Karpas-422 (cell line): ENCODE results near the gene TIFAB. TPM values are rescaled to one million over a fixed set of nuclear protein-coding genes. Genes with fewer than 3 reads are reported as not detected.

Source experiments
- DNase-seq: peaks from one replicate; pipeline ENCODE4 v3.0.0-alpha.2; 2015
- H2AFZ ChIP-seq: fragments of 200-600 bp; sonication (generic); 2 replicates; pipeline ENCODE4 v1.6.1; 2014; ENCODE audit warnings: antibody characterized with exemption, low read length, mixed read lengths
- H3K27ac ChIP-seq: fragments of 200-600 bp; sonication (generic); 2 replicates; pipeline ENCODE4 v1.5.1; 2014; ENCODE audit warnings: mild to moderate bottlenecking, low read length, moderate library complexity
- H3K27me3 ChIP-seq: fragments of 200-600 bp; sonication (generic); 2 replicates; pipeline ENCODE4 v1.6.1; 2014; ENCODE audit warnings: low read length, mixed read lengths
- H3K36me3 ChIP-seq: fragments of 200-600 bp; sonication (generic); 2 replicates; pipeline ENCODE4 v1.6.1; 2014; ENCODE audit warnings: low read length, mixed read lengths; ENCODE audit not compliant: insufficient read depth
- H3K4me1 ChIP-seq: fragments of 200-600 bp; sonication (generic); 2 replicates; pipeline ENCODE4 v1.6.1; 2014; ENCODE audit warnings: mild to moderate bottlenecking, low read length, mixed read lengths
- H3K4me2 ChIP-seq: fragments of 200-600 bp; sonication (generic); 2 replicates; pipeline ENCODE4 v1.6.1; 2014; ENCODE audit warnings: low read length, low read depth, mild to moderate bottlenecking; ENCODE audit not compliant: poor library complexity, severe bottlenecking
- H3K4me3 ChIP-seq: fragments of 200-600 bp; sonication (generic); 2 replicates; pipeline ENCODE4 v1.5.1; 2014; ENCODE audit warnings: mild to moderate bottlenecking, antibody characterized with exemption, low read length, mixed read lengths
- H3K79me2 ChIP-seq: fragments of 200-600 bp; sonication (generic); 2 replicates; pipeline ENCODE4 v1.6.1; 2014; ENCODE audit warnings: mild to moderate bottlenecking, low read length, mixed read lengths
- H3K9ac ChIP-seq: fragments of 200-600 bp; sonication (generic); 2 replicates; pipeline ENCODE4 v1.6.0; 2014; ENCODE audit warnings: low read length
- H3K9me2 ChIP-seq: fragments of 200-600 bp; sonication (generic), shearing (Covaris generic); replicated peaks from 2 replicates; pipeline ENCODE4 v1.6.0; 2014; ENCODE audit warnings: mild to moderate bottlenecking, low read length, moderate library complexity; ENCODE audit not compliant: insufficient read depth
- H3K9me3 ChIP-seq: fragments of 300-700, 200-600 bp; sonication (generic); 2 replicates; pipeline ENCODE4 v1.6.1; 2014; ENCODE audit warnings: low read length, mixed read lengths
- H4K20me1 ChIP-seq: fragments of 200-600 bp; sonication (generic); 2 replicates; pipeline ENCODE4 v1.6.1; 2014; ENCODE audit warnings: mild to moderate bottlenecking, antibody characterized with exemption, low read length, low read depth; ENCODE audit not compliant: insufficient read depth
- total RNA-seq: library from RNA; depleted of rRNA; stranded (reverse); fragments of >200 nt; shearing (Covaris generic); gene quantifications from 2 replicates; pipeline ENCODE4 v1.2.3, GENCODE V29; 2014; ENCODE audit warnings: low replicate concordance

The TIFAB gene
- total RNA-seq, 1 experiment from 2014 or later: not detected

- Histone ChIP-seq H3K27me3 (no peaks in the 10 kb centered on the region), H3K36me3 (no peaks in the 10 kb centered on the region), H3K9me2 (no peaks in the 10 kb centered on the region), H4K20me1 (no peaks in the 10 kb centered on the region), H3K4me1 (no peaks in the 10 kb centered on the region), H3K9me3 (no peaks in the 10 kb centered on the region), H3K79me2 (no peaks in the 10 kb centered on the region), H2AFZ (no peak overlapping the region), H3K9ac (no peak overlapping the region), H3K4me2 (no peak overlapping the region), H3K27ac (no peak overlapping the region), H3K4me3 (no peak overlapping the region)
- DNase-seq: no peak
These were observed 39.6 kb upstream of the TIFAB start for GRCh38 chr5:135491552-135492318.

GRCh38 chr5:135491038-135491551 is 38.9 kb upstream of the TIFAB start:
- DNase-seq: no peak
- Histone ChIP-seq H3K27me3 (no peaks in the 10 kb centered on the region), H3K4me2 (no peak overlapping the region), H3K9me2 (no peaks in the 10 kb centered on the region), H3K27ac (no peak overlapping the region), H3K79me2 (no peaks in the 10 kb centered on the region), H3K9me3 (no peaks in the 10 kb centered on the region), H3K36me3 (no peaks in the 10 kb centered on the region), H4K20me1 (no peaks in the 10 kb centered on the region), H2AFZ (no peak overlapping the region), H3K4me3 (no peak overlapping the region), H3K9ac (no peak overlapping the region), H3K4me1 (no peaks in the 10 kb centered on the region)

- Histone ChIP-seq H3K4me3 (no peak overlapping the region), H3K27me3 (no peaks in the 10 kb centered on the region), H3K9ac (no peak overlapping the region), H3K36me3 (no peaks in the 10 kb centered on the region), H3K4me1 (no peaks in the 10 kb centered on the region), H4K20me1 (no peaks in the 10 kb centered on the region), H2AFZ (no peak overlapping the region), H3K9me3 (no peaks in the 10 kb centered on the region), H3K27ac (no peak overlapping the region), H3K79me2 (no peaks in the 10 kb centered on the region), H3K4me2 (no peak overlapping the region), H3K9me2 (no peaks in the 10 kb centered on the region)
- no peak for DNase-seq
These were observed 38.3 kb upstream of the TIFAB start for GRCh38 chr5:135490245-135491037.

GRCh38 chr5:135489466-135490244 is 37.5 kb upstream of the TIFAB start:
- no peaks in the 10 kb centered on the region for H3K36me3 ChIP-seq
- H4K20me1 ChIP-seq: no peaks in the 10 kb centered on the region
- no peaks in the 10 kb centered on the region for H3K27me3 ChIP-seq
- H3K4me1 ChIP-seq: no peaks in the 10 kb centered on the region
- H3K9me3 ChIP-seq: no peaks in the 10 kb centered on the region
- H3K27ac ChIP-seq: no peak overlapping the region
- H3K79me2 ChIP-seq: no peaks in the 10 kb centered on the region
- no peaks in the 10 kb centered on the region for H3K9me2 ChIP-seq
- no peak overlapping the region for H3K4me3 ChIP-seq
- H2AFZ ChIP-seq: no peak overlapping the region
- no peak overlapping the region for H3K9ac ChIP-seq
- H3K4me2 ChIP-seq: no peak overlapping the region
- DNase-seq: no peak

- Histone ChIP-seq H3K4me3 (no peak overlapping the region), H2AFZ (no peak overlapping the region), H3K27ac (no peak overlapping the region), H4K20me1 (no peaks in the 10 kb centered on the region), H3K4me2 (no peak overlapping the region), H3K9me3 (no peaks in the 10 kb centered on the region), H3K79me2 (no peaks in the 10 kb centered on the region), H3K4me1 (no peaks in the 10 kb centered on the region), H3K27me3 (no peaks in the 10 kb centered on the region), H3K9me2 (no peaks in the 10 kb centered on the region), H3K9ac (no peak overlapping the region), H3K36me3 (no peaks in the 10 kb centered on the region)
- no peak for DNase-seq
These were observed 36.7 kb upstream of the TIFAB start for GRCh38 chr5:135488727-135489465.

- Histone ChIP-seq H3K4me3 (no peak overlapping the region), H3K27me3 (no peaks in the 10 kb centered on the region), H3K79me2 (no peaks in the 10 kb centered on the region), H3K4me2 (no peak overlapping the region), H3K4me1 (no peaks in the 10 kb centered on the region), H3K9me2 (no peaks in the 10 kb centered on the region), H3K9me3 (no peaks in the 10 kb centered on the region), H4K20me1 (no peaks in the 10 kb centered on the region), H2AFZ (no peak overlapping the region), H3K9ac (no peak overlapping the region), H3K36me3 (no peaks in the 10 kb centered on the region), H3K27ac (no peak overlapping the region)
- no peak for DNase-seq
These were observed 35.8 kb upstream of the TIFAB start for GRCh38 chr5:135487839-135488514.

- H3K4me3 ChIP-seq: no peak overlapping the region
- H3K9me3 ChIP-seq: no peaks in the 10 kb centered on the region
- H3K9me2 ChIP-seq: no peaks in the 10 kb centered on the region
- no peaks in the 10 kb centered on the region for H3K4me1 ChIP-seq
- no peaks in the 10 kb centered on the region for H3K27me3 ChIP-seq
- no peaks in the 10 kb centered on the region for H3K36me3 ChIP-seq
- no peaks in the 10 kb centered on the region for H3K79me2 ChIP-seq
- no peak overlapping the region for H2AFZ ChIP-seq
- no peaks in the 10 kb centered on the region for H4K20me1 ChIP-seq
- no peak overlapping the region for H3K9ac ChIP-seq
- no peak overlapping the region for H3K27ac ChIP-seq
- no peak for DNase-seq
- H3K4me2 ChIP-seq: no peak overlapping the region
These were observed 34.9 kb upstream of the TIFAB start for GRCh38 chr5:135487037-135487395.
